H1 (cell line): Measurements from ENCODE around the gene NLRC5. TPM values are rescaled to one million over a fixed set of nuclear protein-coding genes. Genes with fewer than 3 reads are reported as not detected.

Experiments
- CTCF ChIA-PET: fragments of 300-600 bp; sonication (Branson Sonifier 250); formaldehyde crosslinking; loops from one replicate; lab custom pipeline; 2021; ENCODE audit not compliant: partially characterized antibody; lab: Charles Lee
- POLR2A ChIA-PET: fragments of 300-600 bp; sonication (Branson Sonifier 250); formaldehyde crosslinking; loops from one replicate; lab custom pipeline; 2021; ENCODE audit warnings: inconsistent platforms; ENCODE audit not compliant: partially characterized antibody; lab: Charles Lee
- DNase-seq, 2 experiments: peaks; one replicate each; pipeline versions ENCODE4 v3.0.0 to v3.0.0-alpha.2; 2010 to 2022; ENCODE audit warnings: low spot score in 2 of 2, low read depth in 1 of 2, mixed read lengths in 1 of 2
- FAIRE-seq: peaks from 2 replicates; lab custom pipeline; 2011; peaks lifted over from hg19 to GRCh38; lab: Jason Lieb, UNC
- H2AFZ ChIP-seq: 2 replicates; pipeline ENCODE4 v1.8.1; 2012; ENCODE audit warnings: low read length, inconsistent platforms
- H2AK5ac ChIP-seq: 2 replicates; pipeline ENCODE4 v1.6.1; 2013; ENCODE audit warnings: low read depth, low read length
- H2BK120ac ChIP-seq: replicated peaks from 2 replicates; pipeline ENCODE3; 2013; ENCODE audit warnings: low read depth, low read length, inconsistent platforms
- H2BK12ac ChIP-seq: 2 replicates; pipeline ENCODE4 v1.6.1; 2013; ENCODE audit warnings: low read depth, low read length
- H2BK15ac ChIP-seq: 2 replicates; pipeline ENCODE4 v1.6.1; 2013; ENCODE audit warnings: low read length
- H2BK20ac ChIP-seq: 2 replicates; pipeline ENCODE4 v1.6.1; 2013; ENCODE audit warnings: low read length
- H2BK5ac ChIP-seq: 2 replicates; pipeline ENCODE4 v1.6.1; 2013; ENCODE audit warnings: low read depth, low read length
- H3K14ac ChIP-seq: 2 replicates; pipeline ENCODE4 v1.6.1; 2013; ENCODE audit warnings: inconsistent platforms; ENCODE audit not compliant: insufficient read length
- H3K18ac ChIP-seq: 2 replicates; pipeline ENCODE4 v1.6.1; 2013; ENCODE audit warnings: low read length; ENCODE audit errors: extremely low read depth
- H3K23ac ChIP-seq: 2 replicates; pipeline ENCODE4 v1.6.1; 2013; ENCODE audit warnings: inconsistent platforms; ENCODE audit not compliant: insufficient read length
- H3K23me2 ChIP-seq: 2 replicates; pipeline ENCODE4 v1.6.1; 2013; ENCODE audit warnings: low read depth, low read length
- H3K27ac ChIP-seq: 2 replicates; pipeline ENCODE4 v1.6.1; 2011; ENCODE audit warnings: low read depth, low read length, inconsistent platforms
- H3K27me3 ChIP-seq, 4 experiments: replicated peaks in 1 of 4; 1 replicate in 1 of 4; 2 replicates in 3 of 4; pipeline versions ENCODE4 v1.6.1 to v1.8.1; 2011 to 2013; ENCODE audit warnings: low read length in 3 of 4, mild to moderate bottlenecking in 3 of 4, inconsistent platforms in 2 of 4, mixed read lengths in 2 of 4, moderate library complexity in 1 of 4; ENCODE audit not compliant: control insufficient read depth in 3 of 4, insufficient read depth in 3 of 4; ENCODE audit errors: extremely low read depth in 1 of 4
- H3K36me3 ChIP-seq, 4 experiments: 2 replicates each; pipeline versions ENCODE4 v1.6.1 to v1.8.1; 2011 to 2013; ENCODE audit warnings: mild to moderate bottlenecking in 4 of 4, low read length in 3 of 4, moderate library complexity in 2 of 4, control low read depth in 1 of 4, inconsistent platforms in 1 of 4; ENCODE audit not compliant: insufficient read depth in 4 of 4, control insufficient read depth in 2 of 4
- H3K4ac ChIP-seq: replicated peaks from 2 replicates; pipeline ENCODE3; 2013; ENCODE audit warnings: low read length, low read depth, mixed read lengths, inconsistent platforms; ENCODE audit not compliant: insufficient read length
- H3K4me1 ChIP-seq, 4 experiments: replicated peaks in 1 of 4; 1 replicate in 1 of 4; 2 replicates in 3 of 4; pipeline versions ENCODE4 v1.6.1 to v1.8.1; 2011 to 2013; ENCODE audit warnings: low read length in 3 of 4, inconsistent platforms in 2 of 4, mixed read lengths in 1 of 4; ENCODE audit not compliant: insufficient read depth in 4 of 4, control insufficient read depth in 3 of 4
- H3K4me2 ChIP-seq, 2 experiments: 2 replicates each; pipeline versions ENCODE4 v1.6.1 to v1.8.1; 2011 to 2013; ENCODE audit warnings: low read depth in 2 of 2, low read length in 2 of 2, control low read depth in 1 of 2, inconsistent platforms in 1 of 2, mild to moderate bottlenecking in 1 of 2; ENCODE audit not compliant: insufficient read depth in 1 of 2
- H3K4me3 ChIP-seq, 4 experiments: fragments of 200-600, 300-600 bp in 1 of 4; sonication (generic), shearing (Covaris generic), sonication (Bioruptor Twin) in 1 of 4; 2 replicates each; pipeline versions ENCODE4 v1.5.1 to v1.8.1; 2011 to 2016; ENCODE audit warnings: low read length in 4 of 4, low read depth in 3 of 4, control low read depth in 2 of 4, inconsistent platforms in 2 of 4, mild to moderate bottlenecking in 2 of 4, mixed read lengths in 1 of 4, moderate library complexity in 1 of 4; ENCODE audit not compliant: insufficient read depth in 2 of 4; ENCODE audit errors: extremely low read depth in 1 of 4
- H3K56ac ChIP-seq: replicated peaks from 2 replicates; pipeline ENCODE3; 2013; ENCODE audit warnings: low read depth, mild to moderate bottlenecking, mixed read lengths, low read length, inconsistent platforms; ENCODE audit not compliant: insufficient read length
- H3K79me1 ChIP-seq: 2 replicates; pipeline ENCODE4 v1.6.1; 2013; ENCODE audit warnings: low read depth, low read length, control low read depth
- H3K79me2 ChIP-seq, 2 experiments: 2 replicates each; pipeline versions ENCODE4 v1.6.1 to v1.8.1; 2012 to 2013; ENCODE audit warnings: low read length in 2 of 2, mild to moderate bottlenecking in 2 of 2, inconsistent platforms in 1 of 2; ENCODE audit not compliant: insufficient read depth in 2 of 2, control insufficient read depth in 1 of 2
- H3K9ac ChIP-seq, 4 experiments: replicated peaks in 1 of 4; 1 replicate in 1 of 4; 2 replicates in 3 of 4; pipeline versions ENCODE4 v1.6.1 to v1.8.1; 2011 to 2013; ENCODE audit warnings: low read depth in 3 of 4, low read length in 3 of 4, control low read depth in 2 of 4, mild to moderate bottlenecking in 2 of 4, moderate library complexity in 2 of 4, inconsistent platforms in 1 of 4; ENCODE audit errors: extremely low read depth in 1 of 4
- H3K9me3 ChIP-seq, 2 experiments: 2 replicates each; pipeline versions ENCODE4 v1.6.1 to v1.8.1; 2012 to 2013; ENCODE audit warnings: mild to moderate bottlenecking in 2 of 2, moderate library complexity in 2 of 2, control low read depth in 1 of 2, inconsistent platforms in 1 of 2, low read depth in 1 of 2, low read length in 1 of 2, mixed read lengths in 1 of 2; ENCODE audit not compliant: insufficient read depth in 2 of 2
- H4K20me1 ChIP-seq, 2 experiments: replicated peaks in 1 of 2; 2 replicates each; pipeline versions ENCODE3 to v1.8.1; 2011 to 2013; ENCODE audit warnings: inconsistent platforms in 2 of 2, low read length in 2 of 2, mild to moderate bottlenecking in 1 of 2; ENCODE audit not compliant: insufficient read depth in 2 of 2, control insufficient read depth in 1 of 2
- H4K5ac ChIP-seq: 2 replicates; pipeline ENCODE4 v1.6.1; 2013; ENCODE audit warnings: low read length, low read depth, mixed read lengths, inconsistent platforms; ENCODE audit not compliant: insufficient read length
- H4K8ac ChIP-seq: 2 replicates; pipeline ENCODE4 v1.8.0; 2013; ENCODE audit warnings: mild to moderate bottlenecking, moderate library complexity, low read length, inconsistent platforms; ENCODE audit not compliant: insufficient read depth; ENCODE audit errors: extremely low read depth
- H4K91ac ChIP-seq: replicated peaks from 2 replicates; pipeline ENCODE3; 2013; ENCODE audit warnings: low read length, mixed read lengths, inconsistent platforms; ENCODE audit not compliant: insufficient read length
- KDM1A ChIP-seq: fragments of 200-600, 300-600 bp; sonication (generic); IDR thresholded peaks from 2 replicates; pipeline ENCODE4 v1.7.1; 2016; ENCODE audit warnings: mild to moderate bottlenecking, low read length, borderline replicate concordance
- TAF7 ChIP-seq: optimal IDR thresholded peaks from 2 replicates; pipeline ENCODE3; 2011; ENCODE audit warnings: low read depth, mild to moderate bottlenecking, inconsistent platforms, low read length, moderate library complexity, borderline replicate concordance
- WGBS, 2 experiments: shearing (Covaris generic) in 1 of 2; methylation state at CpG; one replicate each; pipeline versions ENCODE4 v1.1.6 to v1.1.7; 2013 to 2015; ENCODE audit warnings: low lambda C conversion rate in 2 of 2, mixed read lengths in 2 of 2, inconsistent platforms in 1 of 2, low coverage in 1 of 2, missing lambda C conversion rate in 1 of 2; ENCODE audit not compliant: insufficient replicate concordance in 2 of 2, insufficient coverage in 1 of 2, insufficient read length in 1 of 2; ENCODE audit errors: extremely low coverage in 1 of 2, missing lambda C conversion rate in 1 of 2; 5-methylcytosine and 5-hydroxymethylcytosine counted together
- polyA plus RNA-seq, 7 experiments: library from polyadenylated mRNA; depleted of rRNA in 3 of 7; stranded (reverse) in 5 of 7; unstranded in 2 of 7; fragments of >200 nt in 5 of 7; fragments of 200-250 nt in 2 of 7; gene quantifications; 1 replicate in 5 of 7; 2 replicates in 1 of 7; 4 replicates in 1 of 7; pipeline versions ENCODE4 v1.2.1 to v1.2.3, GENCODE V29; 2011 to 2013; ENCODE audit warnings: missing spikeins in 2 of 7, mixed read lengths in 2 of 7
- total RNA-seq: library from RNA; stranded (reverse); fragmentation: NEBNext Ultra II Directional; extraction: Animal tissue kit (Norgen Biotek cat#: 25700); gene quantifications from 2 replicates; pipeline ENCODE4 v1.2.1, GENCODE V29; 2021

The NLRC5 gene
- total and polyA plus RNA-seq, 2 of the 8 experiments (the other 6 are each of a cell fraction or from before 2014, with no cell fraction given) = 2.2 to 3.2 TPM

DNA sequence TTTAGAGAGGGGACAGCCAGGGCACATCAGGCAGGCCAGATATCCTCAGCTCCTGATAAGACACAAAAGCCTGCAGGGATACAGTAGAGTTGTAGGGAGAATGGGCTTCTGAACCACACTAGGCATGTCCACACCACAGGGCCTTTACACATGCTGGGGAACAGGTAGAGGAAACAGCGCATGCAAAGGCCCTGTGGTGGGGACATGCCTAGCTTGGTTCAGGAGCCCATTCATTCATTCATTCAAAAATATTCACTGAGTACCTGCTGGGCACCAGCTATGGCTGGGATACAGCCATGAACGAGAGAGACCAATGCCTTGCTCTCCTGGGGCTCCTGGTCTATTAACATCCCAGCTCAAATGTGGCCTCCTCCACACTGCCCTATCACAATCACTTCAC is 107.4 kb downstream of the NLRC5 start:
- H3K27me3 ChIP-seq = peaks cover 0 to 16% (median 9%) of the 10 kb centered on the region in 4 experiments; a peak in 5 of 7 replicates
- WGBS, 2 experiments = 87% methylated on average over 2 of the region's 2 CpGs; no CpG with 5 or more reads in 1 of the 2 experiments
- no peak overlapping the region for H2AFZ ChIP-seq

More for the DNA sequence above, 107.4 kb downstream of the NLRC5 start:
- H4K20me1 ChIP-seq = no peaks in the 10 kb centered on the region
- no peak overlapping the region for H3K18ac ChIP-seq
- H2AK5ac ChIP-seq = no peak overlapping the region
- no peaks in the 10 kb centered on the region for H3K9me3 ChIP-seq
- no peak overlapping the region for H3K4ac ChIP-seq
- no peak overlapping the region for H3K27ac ChIP-seq
- H4K5ac ChIP-seq = no peak overlapping the region
- no peak overlapping the region for H4K91ac ChIP-seq
- H3K23ac ChIP-seq = no peak overlapping the region
- H3K9ac ChIP-seq = no peak overlapping the region
- ChIA-PET CTCF (interaction anchor here (0.7 to 13.6 kb wide), 8 partner anchors 12 to 132 kb away, joined by 3 to 100 read pairs (median 3); no protein-coding TSS in a partner anchor), POLR2A (interaction anchor here (2.3 kb wide), 1 partner anchor 12 kb away, joined by 6 read pairs; no protein-coding TSS in a partner anchor)
- no peak overlapping the region for H3K56ac ChIP-seq
- H4K8ac ChIP-seq = no peak overlapping the region
- no peaks in the 10 kb centered on the region for H3K79me2 ChIP-seq
- no peak overlapping the region for H3K14ac ChIP-seq
- peak; percentile 16; the same call in 1 of the 2 replicates for TF ChIP-seq KDM1A
- TF ChIP-seq TAF7 = no peak
- peaks cover 3% of the 10 kb centered on the region; the same call in 1 of the 2 replicates for H3K23me2 ChIP-seq
- H2BK120ac ChIP-seq = no peak overlapping the region
- no peak overlapping the region for H2BK12ac ChIP-seq
- no peak overlapping the region for H2BK20ac ChIP-seq
- DNase-seq (no peak), FAIRE-seq (no peak)
- H3K4me1 ChIP-seq = peaks cover 0 to 7% (median 3%) of the 10 kb centered on the region in 4 experiments; a peak in 3 of 7 replicates
- H3K4me3 ChIP-seq = no peak overlapping the region
- H2BK15ac ChIP-seq = no peak overlapping the region
- no peaks in the 10 kb centered on the region for H3K36me3 ChIP-seq
- no peaks in the 10 kb centered on the region for H3K79me1 ChIP-seq
- no peak overlapping the region for H3K4me2 ChIP-seq
- H2BK5ac ChIP-seq = no peak overlapping the region
